SU-DHL-6 (cell line): ENCODE measurements around the gene TMA16.

Experiments
- EZH2phosphoT487 ChIP-seq: fragments of 200-600 bp; sonication (generic), shearing (Covaris generic); conservative IDR thresholded peaks from 2 replicates; pipeline ENCODE4 v1.6.1; 2018; ENCODE audit warnings: mild to moderate bottlenecking, antibody characterized with exemption, low read length, moderate library complexity, mixed read lengths
- TF ChIP-seq, protein P1 (sequence below): fragments of 200-600 bp; sonication (generic); IDR thresholded peaks from one replicate; pipeline ENCODE4 v1.5.1; 2017; ENCODE audit warnings: antibody characterized with exemption, mild to moderate bottlenecking, low read length, moderate library complexity; ENCODE audit not compliant: insufficient read depth, poor library complexity, severe bottlenecking

DNA sequence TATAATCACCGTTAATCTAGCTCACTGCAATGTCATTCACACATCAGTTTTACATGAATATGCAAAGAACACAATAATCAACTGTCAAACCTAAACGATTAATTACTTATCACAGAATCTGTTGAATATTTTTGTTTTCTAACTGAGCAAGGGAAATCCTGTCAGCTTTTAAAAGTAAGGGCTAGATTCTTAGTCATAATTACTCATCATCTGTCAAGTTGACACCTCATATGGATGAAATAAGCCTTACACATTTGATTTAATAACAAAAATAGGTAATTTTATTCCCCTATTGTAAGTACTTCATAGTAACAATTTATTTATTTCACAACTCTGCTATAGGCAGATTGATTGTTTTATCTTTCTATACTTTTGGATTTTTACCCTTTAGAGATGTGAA is 32.7 kb downstream of the TMA16 start:
- TF ChIP-seq, protein P1, sequence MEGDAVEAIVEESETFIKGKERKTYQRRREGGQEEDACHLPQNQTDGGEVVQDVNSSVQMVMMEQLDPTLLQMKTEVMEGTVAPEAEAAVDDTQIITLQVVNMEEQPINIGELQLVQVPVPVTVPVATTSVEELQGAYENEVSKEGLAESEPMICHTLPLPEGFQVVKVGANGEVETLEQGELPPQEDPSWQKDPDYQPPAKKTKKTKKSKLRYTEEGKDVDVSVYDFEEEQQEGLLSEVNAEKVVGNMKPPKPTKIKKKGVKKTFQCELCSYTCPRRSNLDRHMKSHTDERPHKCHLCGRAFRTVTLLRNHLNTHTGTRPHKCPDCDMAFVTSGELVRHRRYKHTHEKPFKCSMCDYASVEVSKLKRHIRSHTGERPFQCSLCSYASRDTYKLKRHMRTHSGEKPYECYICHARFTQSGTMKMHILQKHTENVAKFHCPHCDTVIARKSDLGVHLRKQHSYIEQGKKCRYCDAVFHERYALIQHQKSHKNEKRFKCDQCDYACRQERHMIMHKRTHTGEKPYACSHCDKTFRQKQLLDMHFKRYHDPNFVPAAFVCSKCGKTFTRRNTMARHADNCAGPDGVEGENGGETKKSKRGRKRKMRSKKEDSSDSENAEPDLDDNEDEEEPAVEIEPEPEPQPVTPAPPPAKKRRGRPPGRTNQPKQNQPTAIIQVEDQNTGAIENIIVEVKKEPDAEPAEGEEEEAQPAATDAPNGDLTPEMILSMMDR = no peak
- TF ChIP-seq EZH2phosphoT487 = no peak
